PC-3 (cell line): ENCODE measurements around the gene CCDC92. TPM values are rescaled to one million over a fixed set of nuclear protein-coding genes. Genes with fewer than 3 reads are reported as not detected.
A peak's percentile ranks its signal among the peaks of the same experiment; 100 is the strongest.

ENCODE experiments used
- ATAC-seq: fragments of 200-7000 bp; cut with Tn5 transposase; 2 replicates; pipeline ENCODE4 v1.9.1; 2020; ENCODE audit warnings: mild to moderate bottlenecking, moderate library complexity
- BruUV-seq: library from RNA; stranded (reverse); fragments of 400-500 nt; replicated peaks from 2 replicates; lab custom pipeline; 2021; lab: Mats Ljungman, UMichigan
- CTCF ChIA-PET: fragments of 300-600 bp; sonication (Branson Sonifier 250); formaldehyde crosslinking; loops from one replicate; lab custom pipeline; 2022; ENCODE audit warnings: antibody characterized with exemption; lab: Charles Lee
- POLR2A ChIA-PET: fragments of 300-600 bp; sonication (Branson Sonifier 250); formaldehyde crosslinking; loops from one replicate; lab custom pipeline; 2022; ENCODE audit warnings: antibody characterized with exemption; ENCODE audit not compliant: unreplicated experiment; lab: Charles Lee
- DNase-seq: peaks from one replicate; pipeline ENCODE4 v3.0.0-alpha.2; 2015
- H2AFZ ChIP-seq: fragments of 300-600 bp; sonication (generic); 2 replicates; pipeline ENCODE4 v1.6.0; 2016; ENCODE audit warnings: antibody characterized with exemption, low read length
- H3F3A ChIP-seq: fragments of 300-600 bp; sonication (generic); one replicate; pipeline ENCODE4 v1.6.0; 2017; ENCODE audit warnings: antibody characterized with exemption, low read length, control low read depth, mild to moderate bottlenecking; ENCODE audit not compliant: unreplicated experiment
- H3K27ac ChIP-seq: fragments of 300-600 bp; sonication (generic); 2 replicates; pipeline ENCODE4 v1.5.1; 2016; ENCODE audit warnings: mild to moderate bottlenecking, low read length
- H3K27me3 ChIP-seq: fragments of 300-600 bp; sonication (generic); 2 replicates; pipeline ENCODE4 v1.6.1; 2016; ENCODE audit warnings: low read length, mixed read lengths
- H3K36me3 ChIP-seq: fragments of 300-600 bp; sonication (generic); 2 replicates; pipeline ENCODE4 v1.6.1; 2016; ENCODE audit warnings: low read depth, mixed run types, low read length, mixed read lengths
- H3K4me1 ChIP-seq: fragments of 300-600 bp; sonication (generic); 2 replicates; pipeline ENCODE4 v1.5.1; 2016; ENCODE audit warnings: low read length; ENCODE audit not compliant: insufficient read depth
- H3K4me2 ChIP-seq: fragments of 300-600 bp; sonication (generic); 2 replicates; pipeline ENCODE4 v1.6.0; 2016; ENCODE audit warnings: low read length
- H3K4me3 ChIP-seq: fragments of 300-600 bp; sonication (generic); 2 replicates; pipeline ENCODE4 v1.5.1; 2016; ENCODE audit warnings: mild to moderate bottlenecking, low read length, mixed read lengths
- H3K79me2 ChIP-seq: fragments of 300-600 bp; sonication (generic); 2 replicates; pipeline ENCODE4 v1.6.1; 2017; ENCODE audit warnings: low read length, mixed read lengths
- H3K9ac ChIP-seq: fragments of 300-600 bp; sonication (generic); 2 replicates; pipeline ENCODE4 v1.6.0; 2016; ENCODE audit warnings: mild to moderate bottlenecking, low read length
- H3K9me2 ChIP-seq: fragments of 300-600 bp; sonication (generic); replicated peaks from 2 replicates; pipeline ENCODE4 v1.6.1; 2016; ENCODE audit warnings: mixed run types, low read length, mixed read lengths
- H3K9me3 ChIP-seq: fragments of 300-600 bp; sonication (generic); 2 replicates; pipeline ENCODE4 v1.6.1; 2016; ENCODE audit warnings: low read length, mixed read lengths
- H4K20me1 ChIP-seq: fragments of 300-600 bp; sonication (generic); 2 replicates; pipeline ENCODE4 v1.6.1; 2016; ENCODE audit warnings: low read length, mixed read lengths
- CTCF ChIP-seq: fragments of 300-600 bp; sonication (generic); conservative IDR thresholded peaks from 2 replicates; pipeline ENCODE4 v1.5.1; 2017; ENCODE audit warnings: antibody characterized with exemption, low read depth, mild to moderate bottlenecking, low read length
- EZH2 ChIP-seq: fragments of 300-600 bp; sonication (generic); IDR thresholded peaks from one replicate; pipeline ENCODE4 v1.6.1; 2017; ENCODE audit warnings: antibody characterized with exemption, mild to moderate bottlenecking, low read length; ENCODE audit not compliant: unreplicated experiment
- EZH2phosphoT487 ChIP-seq: fragments of 300-600 bp; sonication (generic); IDR thresholded peaks from 2 replicates; pipeline ENCODE4 v1.6.1; 2018; ENCODE audit warnings: mild to moderate bottlenecking, antibody characterized with exemption, low read length, borderline replicate concordance
- intact Hi-C: fragments of 100-400 bp; cut with micrococcal nuclease; formaldehyde crosslinking; loops from 2 replicates; pipeline ENCODE4 v1.9.0; 2023
- total RNA-seq: library from RNA; depleted of rRNA; stranded (reverse); fragments of >200 nt; gene quantifications from 2 replicates; pipeline ENCODE4 v1.2.3, GENCODE V29; 2014

CCDC92 gene
- total RNA-seq, 1 experiment from 2014 or later, result 9.6 TPM

GRCh38 chr12:123942911-123943648 is 29.6 kb downstream of the CCDC92 start:
- Histone ChIP-seq H3K4me2 (peak overlapping the region; percentile 53), H3K9me2 (no peaks in the 10 kb centered on the region), H3K4me3 (peak overlapping the region; percentile 2; the same call in 1 of the 2 replicates), H4K20me1 (no peaks in the 10 kb centered on the region), H3K4me1 (peaks cover 25% of the 10 kb centered on the region), H3K9ac (no peak overlapping the region; the same call in 1 of the 2 replicates), H3K79me2 (no peaks in the 10 kb centered on the region), H3K27ac (peak overlapping the region; percentile 69), H3F3A (no peaks in the 10 kb centered on the region), H3K9me3 (peaks cover 6% of the 10 kb centered on the region; the same call in 1 of the 2 replicates), H3K27me3 (no peaks in the 10 kb centered on the region), H2AFZ (peak overlapping the region; percentile 19; the same call in 1 of the 2 replicates), H3K36me3 (peaks cover 8% of the 10 kb centered on the region; the same call in 1 of the 2 replicates)
- TF ChIP-seq EZH2 (no peak), CTCF (no peak), EZH2phosphoT487 (no peak)
- POLR2A ChIA-PET, result interaction anchor here (0.5 kb wide), 1 partner anchor 9 kb away, joined by 4 read pairs; no protein-coding TSS in a partner anchor
- CTCF ChIA-PET, result no interaction called here
- DNase-seq (no peak), ATAC-seq (peak; percentile 2)
- intact Hi-C loops, result loop anchor here (1.0 to 5.0 kb wide), 3 partner anchors 26 to 39 kb away; no protein-coding TSS in a partner anchor
- BruUV-seq, result no TSS peak

- Histone ChIP-seq H3K4me3 (peak overlapping the region; percentile 25; the same call in 1 of the 2 replicates), H2AFZ (peak overlapping the region; percentile 28; the same call in 1 of the 2 replicates), H3K9ac (peak overlapping the region; percentile 15; the same call in 1 of the 2 replicates), H4K20me1 (no peaks in the 10 kb centered on the region), H3K27ac (peak overlapping the region; percentile 71), H3K4me1 (peaks cover 25% of the 10 kb centered on the region), H3F3A (no peaks in the 10 kb centered on the region), H3K9me3 (peaks cover 6% of the 10 kb centered on the region; the same call in 1 of the 2 replicates), H3K27me3 (no peaks in the 10 kb centered on the region), H3K36me3 (peaks cover 8% of the 10 kb centered on the region; the same call in 1 of the 2 replicates), H3K4me2 (peak overlapping the region; percentile 53), H3K9me2 (no peaks in the 10 kb centered on the region), H3K79me2 (no peaks in the 10 kb centered on the region)
- ChIA-PET POLR2A (no interaction called here), CTCF (no interaction called here)
- DNase-seq (peak; percentile 90), ATAC-seq (peak; percentile 91)
- BruUV-seq, result no TSS peak
- TF ChIP-seq EZH2phosphoT487 (no peak), EZH2 (no peak), CTCF (no peak)
- intact Hi-C loops, result loop anchor here (1.0 to 5.0 kb wide), 3 partner anchors 27 to 40 kb away; no protein-coding TSS in a partner anchor
These were observed 30.4 kb downstream of the CCDC92 start for GRCh38 chr12:123942238-123942653.
